ENCODE data around the gene MYBPC2. TPM values are rescaled to one million over a fixed set of nuclear protein-coding genes. Genes with fewer than 3 reads are reported as not detected.

The MYBPC2 gene
- total RNA-seq, 1 donor from 2014 or later: 0.61 TPM

GRCh38 chr19:50444059-50444458 lies 11.4 kb downstream of the MYBPC2 start:
- peaks cover 8% of the 10 kb centered on the region for H3K27me3 Mint-ChIP-seq (ENCODE audit: unreplicated experiment)
- H3K4me3 Mint-ChIP-seq (ENCODE audit: unreplicated experiment): no peak overlapping the region
- H3K36me3 Mint-ChIP-seq (ENCODE audit: unreplicated experiment): peaks cover 16% of the 10 kb centered on the region
- no peaks in the 10 kb centered on the region for H3K4me1 Mint-ChIP-seq (ENCODE audit: low read depth, unreplicated experiment)
- H3K27ac Mint-ChIP-seq (ENCODE audit: unreplicated experiment): peak overlapping the region; percentile 5
- DNase-seq: no peak
- TF ChIP-seq, protein P1, sequence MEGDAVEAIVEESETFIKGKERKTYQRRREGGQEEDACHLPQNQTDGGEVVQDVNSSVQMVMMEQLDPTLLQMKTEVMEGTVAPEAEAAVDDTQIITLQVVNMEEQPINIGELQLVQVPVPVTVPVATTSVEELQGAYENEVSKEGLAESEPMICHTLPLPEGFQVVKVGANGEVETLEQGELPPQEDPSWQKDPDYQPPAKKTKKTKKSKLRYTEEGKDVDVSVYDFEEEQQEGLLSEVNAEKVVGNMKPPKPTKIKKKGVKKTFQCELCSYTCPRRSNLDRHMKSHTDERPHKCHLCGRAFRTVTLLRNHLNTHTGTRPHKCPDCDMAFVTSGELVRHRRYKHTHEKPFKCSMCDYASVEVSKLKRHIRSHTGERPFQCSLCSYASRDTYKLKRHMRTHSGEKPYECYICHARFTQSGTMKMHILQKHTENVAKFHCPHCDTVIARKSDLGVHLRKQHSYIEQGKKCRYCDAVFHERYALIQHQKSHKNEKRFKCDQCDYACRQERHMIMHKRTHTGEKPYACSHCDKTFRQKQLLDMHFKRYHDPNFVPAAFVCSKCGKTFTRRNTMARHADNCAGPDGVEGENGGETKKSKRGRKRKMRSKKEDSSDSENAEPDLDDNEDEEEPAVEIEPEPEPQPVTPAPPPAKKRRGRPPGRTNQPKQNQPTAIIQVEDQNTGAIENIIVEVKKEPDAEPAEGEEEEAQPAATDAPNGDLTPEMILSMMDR (IDR thresholded peaks at IDR 0.05; ENCODE audit: partially characterized antibody, unreplicated experiment): no peak
- H3K9me3 Mint-ChIP-seq (ENCODE audit: unreplicated experiment): peaks cover 9% of the 10 kb centered on the region

GRCh38 chr19:50447053-50447452 lies 14.4 kb downstream of the MYBPC2 start:
- DNase-seq: no peak
- no peaks in the 10 kb centered on the region for H3K4me1 Mint-ChIP-seq (ENCODE audit: low read depth, unreplicated experiment)
- peaks cover 13% of the 10 kb centered on the region for H3K36me3 Mint-ChIP-seq (ENCODE audit: unreplicated experiment)
- H3K4me3 Mint-ChIP-seq (ENCODE audit: unreplicated experiment): no peak overlapping the region
- TF ChIP-seq, protein P1 (IDR thresholded peaks at IDR 0.05; ENCODE audit: partially characterized antibody, unreplicated experiment): no peak
- no peak overlapping the region for H3K27ac Mint-ChIP-seq (ENCODE audit: unreplicated experiment)
- peaks cover 5% of the 10 kb centered on the region for H3K9me3 Mint-ChIP-seq (ENCODE audit: unreplicated experiment)
- H3K27me3 Mint-ChIP-seq (ENCODE audit: unreplicated experiment): peaks cover 6% of the 10 kb centered on the region

DNA sequence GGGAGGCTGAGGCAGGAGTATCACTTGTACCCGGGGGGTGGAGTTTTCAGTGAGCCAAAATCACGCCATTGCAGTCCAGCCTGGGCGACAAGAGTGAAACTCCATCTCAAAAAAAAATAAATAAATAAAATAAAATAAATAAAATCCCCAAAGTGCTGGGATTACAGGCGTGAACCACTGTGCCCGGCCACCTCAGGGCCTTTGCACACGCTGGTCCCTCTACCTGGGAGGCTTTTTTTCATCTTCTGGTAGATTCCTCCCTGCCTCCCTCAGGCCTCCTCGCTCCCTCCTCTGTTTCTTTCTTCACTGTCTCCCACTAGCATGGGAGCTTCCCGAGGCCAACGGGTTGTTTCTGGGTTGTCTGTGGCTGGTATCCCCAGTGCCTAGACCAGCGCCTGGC lies 15.1 kb downstream of the MYBPC2 start:
- Mint-ChIP-seq H3K27me3 (ENCODE audit: unreplicated experiment) (peaks cover 8% of the 10 kb centered on the region), H3K4me3 (ENCODE audit: unreplicated experiment) (no peak overlapping the region), H3K9me3 (ENCODE audit: unreplicated experiment) (peaks cover 5% of the 10 kb centered on the region), H3K36me3 (ENCODE audit: unreplicated experiment) (peaks cover 16% of the 10 kb centered on the region), H3K4me1 (ENCODE audit: low read depth, unreplicated experiment) (no peaks in the 10 kb centered on the region), H3K27ac (ENCODE audit: unreplicated experiment) (no peak overlapping the region)
- TF ChIP-seq, protein P1 (IDR thresholded peaks at IDR 0.05; ENCODE audit: partially characterized antibody, unreplicated experiment): no peak
- no peak for DNase-seq

DNA sequence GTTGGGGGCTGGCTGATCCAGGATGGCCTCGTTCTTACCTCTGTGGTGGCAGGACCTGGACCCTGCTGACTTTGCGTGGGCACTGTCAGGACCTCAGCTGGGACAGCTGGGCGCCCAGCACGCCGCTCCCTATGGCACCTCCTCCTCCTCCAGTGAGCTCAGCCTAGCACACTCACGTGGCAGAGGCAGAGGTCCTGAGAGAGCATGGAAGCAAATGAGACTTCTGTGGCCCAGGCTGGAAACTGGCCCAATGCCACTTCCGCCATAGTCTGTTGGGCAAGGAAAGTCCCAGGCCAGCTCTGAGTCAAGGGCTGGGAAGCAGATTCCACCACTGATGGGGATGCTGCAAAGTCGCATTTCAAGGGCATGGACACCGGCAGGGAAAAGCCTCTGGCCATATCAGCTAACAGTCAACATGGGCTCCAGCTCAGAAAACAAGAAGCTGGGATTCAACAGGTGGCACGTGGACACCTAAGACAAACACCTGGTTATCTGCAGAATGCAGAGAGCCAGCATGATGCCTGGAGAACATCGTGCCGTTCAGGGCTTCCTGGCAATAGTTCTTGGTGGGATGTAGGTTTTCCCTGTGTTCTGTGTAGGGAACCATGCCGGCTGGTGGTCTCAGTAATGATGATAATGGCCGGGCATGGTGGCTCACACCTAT lies 16.7 kb downstream of the MYBPC2 start:
- Mint-ChIP-seq H3K4me1 (ENCODE audit: low read depth, unreplicated experiment) (no peaks in the 10 kb centered on the region), H3K27ac (ENCODE audit: unreplicated experiment) (no peak overlapping the region), H3K36me3 (ENCODE audit: unreplicated experiment) (peaks cover 10% of the 10 kb centered on the region), H3K9me3 (ENCODE audit: unreplicated experiment) (peaks cover 2% of the 10 kb centered on the region), H3K4me3 (ENCODE audit: unreplicated experiment) (no peak overlapping the region), H3K27me3 (ENCODE audit: unreplicated experiment) (peaks cover 4% of the 10 kb centered on the region)
- DNase-seq: no peak
- TF ChIP-seq, protein P1 (IDR thresholded peaks at IDR 0.05; ENCODE audit: partially characterized antibody, unreplicated experiment): no peak

DNA sequence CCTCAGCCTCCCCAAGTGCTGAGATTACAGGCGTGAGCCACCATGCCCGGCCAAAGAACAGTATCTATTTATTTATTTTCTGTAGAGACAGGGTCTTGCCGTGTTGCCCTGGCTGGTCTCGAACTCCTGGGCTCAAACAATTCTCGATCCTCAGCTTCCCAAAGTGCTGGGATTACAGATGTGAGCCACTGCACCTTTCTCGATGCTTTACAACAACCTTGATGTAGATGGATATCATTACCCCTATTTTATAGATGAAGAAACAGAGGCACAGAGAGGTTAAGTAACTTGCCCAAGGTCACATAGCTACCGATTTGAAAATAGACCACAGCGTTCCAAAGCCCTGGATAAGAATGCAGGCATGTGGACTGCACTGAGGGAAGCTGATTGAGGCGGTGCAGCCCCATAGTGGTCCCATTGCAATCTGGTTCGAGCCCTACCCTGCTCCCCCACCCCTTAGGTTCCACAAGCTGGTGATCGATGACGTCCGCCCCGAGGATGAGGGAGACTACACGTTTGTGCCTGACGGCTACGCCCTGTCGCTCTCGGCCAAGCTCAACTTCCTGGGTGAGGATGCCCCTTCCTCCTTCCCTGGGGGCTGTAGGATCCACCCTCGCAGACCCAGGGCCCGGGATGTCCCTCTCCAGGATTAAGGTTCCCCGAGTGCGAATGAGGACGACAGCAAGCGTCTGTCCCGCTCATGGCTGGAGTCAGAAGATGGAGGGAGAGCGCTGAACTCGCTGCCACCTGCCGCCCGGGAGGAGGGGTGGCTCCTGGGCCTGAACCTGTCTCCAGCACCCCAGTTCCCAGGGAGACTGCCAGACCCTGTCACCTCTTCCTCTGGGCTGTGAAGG lies 17.9 kb downstream of the MYBPC2 start:
- H3K27me3 Mint-ChIP-seq (ENCODE audit: unreplicated experiment): peaks cover 4% of the 10 kb centered on the region
- no peaks in the 10 kb centered on the region for H3K4me1 Mint-ChIP-seq (ENCODE audit: low read depth, unreplicated experiment)
- no peak for DNase-seq
- TF ChIP-seq, protein P1 (IDR thresholded peaks at IDR 0.05; ENCODE audit: partially characterized antibody, unreplicated experiment): no peak
- H3K4me3 Mint-ChIP-seq (ENCODE audit: unreplicated experiment): no peak overlapping the region
- peaks cover 4% of the 10 kb centered on the region for H3K9me3 Mint-ChIP-seq (ENCODE audit: unreplicated experiment)
- peaks cover 10% of the 10 kb centered on the region for H3K36me3 Mint-ChIP-seq (ENCODE audit: unreplicated experiment)
- H3K27ac Mint-ChIP-seq (ENCODE audit: unreplicated experiment): no peak overlapping the region
